Measurements from ENCODE around the gene IPO13.

GRCh38 chr1:43981636-43982035 lies 34.9 kb downstream of the IPO13 start:
- TF ChIP-seq ZNF274 (IDR thresholded peaks at IDR 0.05; ENCODE audit: low read depth, low read length) (no peak), SUZ12 (IDR thresholded peaks at IDR 0.05; ENCODE audit: extremely low read depth, insufficient read depth, insufficient read length) (no peak)

Data from NT2/D1 (cell line).